HG02870 (cell line): Measurements from ENCODE around the gene PAQR4.
"Not testable (repeated sequence)": the region's sequence is repeated elsewhere in the genome, so short reads cannot be mapped to it uniquely, and the experiment has no call there.

Experiments used
- ATAC-seq: cut with Tn5 transposase; IDR thresholded peaks from one replicate; pipeline ENCODE4 v1.9.1; 2021; ENCODE audit warnings: mild to moderate bottlenecking, moderate library complexity; ENCODE audit not compliant: unreplicated experiment

PAQR4 gene

DNA sequence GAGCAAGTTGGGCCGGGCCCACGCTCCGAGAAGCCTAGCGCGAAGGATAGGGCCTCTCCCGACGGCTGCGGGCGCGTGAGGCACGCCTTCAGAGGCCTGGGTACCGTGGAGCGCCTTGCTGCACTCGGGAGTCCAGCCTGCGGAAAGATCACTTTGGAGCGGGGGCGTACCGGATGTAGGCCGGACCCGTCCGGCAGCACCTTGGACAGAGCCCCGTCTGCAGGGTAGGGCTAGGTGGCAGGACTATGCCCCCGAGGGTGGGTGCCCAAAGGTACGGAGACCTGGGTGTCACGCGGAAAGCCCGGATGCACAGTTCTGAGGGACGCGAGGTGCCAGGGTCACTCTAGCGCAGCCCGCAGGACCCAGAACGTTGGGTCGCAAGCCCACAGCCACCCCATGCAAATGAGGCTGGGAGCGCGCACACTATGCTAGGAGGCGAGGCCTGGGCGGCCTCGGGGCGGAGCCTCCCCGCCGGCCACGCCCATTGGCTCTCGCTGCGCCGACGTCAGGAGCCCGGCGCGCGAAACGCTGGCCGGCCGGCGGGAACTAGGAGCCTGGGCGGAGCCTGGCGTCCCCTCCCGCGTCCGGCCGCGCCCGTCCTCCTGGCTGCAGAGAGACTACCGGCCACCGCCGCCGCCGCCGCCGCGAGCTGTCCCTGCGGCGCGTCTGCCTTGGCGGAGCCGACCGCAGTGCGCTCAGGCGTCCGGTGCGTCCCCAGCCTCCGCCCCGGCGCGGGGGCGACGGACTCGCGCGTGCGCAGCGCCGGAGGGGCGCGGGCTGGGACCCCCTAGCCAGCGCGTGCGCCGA, at the start of gene PAQR4:
Gene PAQR4, plus strand, starts transcription at position 611 of the 807 bp plus-strand sequence. CDS start 327 bp downstream, outside the sequence.
- ATAC-seq: peak; percentile 72

DNA sequence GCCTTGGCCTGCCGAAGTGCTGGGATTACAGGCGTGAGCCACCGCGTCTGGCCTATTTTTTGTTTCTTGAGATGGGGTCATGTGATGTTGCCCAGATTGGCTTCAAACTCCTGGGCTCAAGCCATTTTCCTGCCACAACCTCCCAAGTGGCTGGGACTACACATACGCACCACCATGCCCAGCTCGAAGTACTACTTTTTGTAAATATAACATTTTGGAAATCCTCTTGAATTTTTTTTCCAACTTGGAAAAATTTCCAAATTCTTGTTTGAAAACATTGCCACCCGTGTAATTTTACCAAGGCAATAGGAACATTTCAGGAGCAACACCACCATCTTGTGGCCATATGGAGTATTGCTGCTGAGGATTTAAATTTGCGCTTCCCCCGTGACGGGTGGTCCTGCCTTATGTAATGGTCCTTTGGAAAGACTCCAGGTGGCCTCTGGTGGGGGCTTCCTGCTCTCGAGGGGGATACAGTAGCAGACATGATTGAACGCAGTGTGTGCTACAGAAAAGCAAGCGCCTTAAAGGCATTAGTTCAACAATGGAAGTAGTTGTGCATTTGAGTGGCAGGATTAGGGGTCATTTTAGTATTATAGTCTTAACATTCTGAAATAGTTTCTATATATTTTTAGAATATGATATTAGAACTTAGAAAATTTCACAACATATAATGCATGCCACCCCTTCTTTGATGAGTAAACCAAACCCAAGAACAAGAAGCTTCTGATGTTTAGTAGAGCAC, 49.5 kb upstream of the PAQR4 start:
- no peak for ATAC-seq

DNA sequence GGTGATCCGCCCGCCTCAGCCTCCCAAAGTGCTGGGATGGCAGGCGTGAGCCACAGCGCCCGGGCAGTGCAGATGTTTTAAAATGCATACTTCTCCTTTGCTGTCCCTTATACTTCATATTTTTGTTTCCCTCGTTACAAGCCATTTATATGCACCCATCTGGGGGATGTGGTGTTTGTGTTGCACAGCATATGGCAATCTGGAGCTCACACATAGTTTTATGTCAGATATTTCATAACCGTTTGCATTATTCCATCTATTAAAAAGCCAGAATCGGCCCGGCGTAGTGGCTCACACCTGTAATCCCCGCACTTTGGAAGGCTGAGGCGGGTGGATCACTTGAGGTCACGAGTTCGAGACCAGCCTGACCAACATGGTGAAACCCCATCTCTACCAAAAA, 45.7 kb upstream of the PAQR4 start:
- no peak for ATAC-seq

DNA sequence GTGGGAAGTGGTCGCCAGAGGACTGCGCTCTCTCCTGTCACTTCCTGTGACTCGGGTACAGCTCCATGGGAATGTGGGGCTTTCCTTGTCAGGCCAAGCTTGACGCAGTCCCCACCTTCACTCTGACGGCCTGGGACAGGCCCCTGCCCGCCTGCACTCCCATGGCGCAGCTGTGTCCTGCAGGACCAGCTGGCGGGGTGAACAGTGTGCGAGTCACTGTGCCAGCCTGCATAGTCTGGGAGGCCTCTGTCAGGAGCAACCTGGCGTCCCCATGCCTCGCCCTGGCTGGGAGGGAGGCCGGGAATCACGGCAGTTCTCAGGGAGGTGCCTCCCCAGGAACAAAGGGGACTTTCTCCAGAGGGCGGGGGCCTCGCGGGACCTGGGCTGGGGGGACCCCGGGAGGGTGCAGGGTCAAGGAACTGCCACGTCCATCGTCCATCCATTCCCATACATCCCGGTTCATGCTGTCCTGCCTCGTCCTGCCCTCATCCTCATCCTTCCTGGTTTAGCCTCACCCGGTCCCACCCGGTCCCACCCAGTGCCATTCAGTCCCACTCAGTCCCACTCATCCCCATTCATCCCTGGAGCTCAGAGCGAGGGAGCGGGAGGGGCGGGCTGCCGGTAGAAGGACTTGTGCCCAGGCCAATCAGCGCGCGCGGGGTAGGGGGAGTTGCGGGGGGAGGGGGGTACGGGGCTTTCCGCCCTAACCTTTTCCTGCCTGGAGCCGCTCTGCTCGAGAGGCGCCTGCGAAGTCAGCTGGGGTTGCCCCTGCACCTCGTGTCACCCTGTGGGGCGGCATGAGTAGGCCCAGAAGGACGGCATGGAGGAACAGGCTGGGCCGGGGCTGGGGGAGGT, 44.0 kb upstream of the PAQR4 start:
- ATAC-seq: no peak

DNA sequence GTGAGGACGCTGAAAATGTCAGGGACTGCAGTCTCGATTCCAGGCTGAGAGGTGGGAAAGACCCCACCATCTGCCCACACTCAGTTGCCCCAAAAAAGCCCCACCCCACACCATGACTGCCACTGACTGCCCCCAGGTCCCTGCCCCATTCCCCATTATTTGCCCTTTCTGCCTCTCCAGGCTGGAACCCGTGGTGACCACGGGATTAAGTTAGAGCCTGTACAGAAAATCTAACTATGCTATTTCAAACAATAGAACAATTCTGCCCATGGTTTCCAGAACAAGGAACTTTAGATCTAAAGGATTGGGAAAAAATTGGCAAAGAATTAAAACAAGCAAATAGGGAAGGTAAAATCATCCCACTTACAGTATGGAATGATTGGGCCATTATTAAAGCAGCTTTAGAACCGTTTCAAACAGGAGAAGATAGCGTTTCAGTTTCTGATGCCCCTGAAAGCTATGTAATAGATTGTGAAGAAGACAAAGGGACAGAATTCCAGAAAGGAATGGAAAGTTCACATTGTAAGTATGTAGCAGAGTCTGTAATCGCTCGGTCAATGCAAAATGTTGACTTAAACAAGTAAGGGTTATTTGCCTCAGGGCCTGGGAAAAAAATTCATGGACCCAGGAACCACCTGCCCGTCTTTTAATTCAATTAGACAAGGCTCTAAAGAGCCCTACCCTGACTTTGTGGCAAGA, 43.0 kb upstream of the PAQR4 start:
- no peak for ATAC-seq

DNA sequence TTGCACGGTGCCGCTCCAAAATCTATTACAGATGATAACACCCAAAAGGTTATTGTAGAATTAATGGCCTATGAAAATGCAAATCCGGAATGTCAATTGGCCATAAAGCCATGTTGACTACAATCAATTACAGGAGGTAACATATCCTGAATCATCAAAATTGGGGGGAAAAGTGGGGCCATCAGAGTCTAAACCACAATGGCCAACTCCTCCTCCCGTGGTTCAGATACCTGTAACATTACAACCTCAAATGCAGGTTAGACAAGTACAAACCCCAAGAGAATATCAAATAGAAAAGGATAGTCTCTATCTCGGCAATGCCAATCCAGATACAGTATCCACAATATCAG, 42.5 kb upstream of the PAQR4 start:
- ATAC-seq: no peak

DNA sequence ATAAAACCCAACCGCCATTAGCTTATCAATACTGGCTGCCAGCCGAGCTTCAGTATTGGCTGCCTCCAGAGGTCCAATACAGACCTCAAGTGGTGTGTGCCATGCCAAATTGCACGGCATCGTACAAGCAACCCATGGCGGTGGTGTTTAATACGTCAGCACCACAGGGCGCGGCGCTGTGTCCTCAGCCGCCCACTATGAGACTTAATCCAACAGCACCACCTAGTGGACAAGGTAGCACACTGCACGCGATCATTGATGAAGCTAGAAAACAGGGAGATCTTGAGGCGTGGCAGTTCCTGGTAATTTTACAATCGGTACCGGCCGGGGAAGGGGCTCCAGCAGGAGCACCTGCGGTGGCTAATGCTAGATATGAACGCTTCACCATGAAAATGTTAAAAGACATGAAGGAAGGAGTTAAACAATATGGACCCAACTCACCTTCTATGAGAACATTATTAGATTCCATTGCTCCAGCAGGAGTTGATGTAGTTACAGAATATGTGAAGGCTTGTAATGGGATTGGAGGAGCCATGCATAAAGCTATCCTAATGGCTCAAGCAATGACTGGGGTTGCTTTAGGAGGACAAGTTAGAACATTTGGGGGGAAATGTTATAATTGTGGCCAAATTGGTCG, 42.0 kb upstream of the PAQR4 start:
- ATAC-seq: no peak

DNA sequence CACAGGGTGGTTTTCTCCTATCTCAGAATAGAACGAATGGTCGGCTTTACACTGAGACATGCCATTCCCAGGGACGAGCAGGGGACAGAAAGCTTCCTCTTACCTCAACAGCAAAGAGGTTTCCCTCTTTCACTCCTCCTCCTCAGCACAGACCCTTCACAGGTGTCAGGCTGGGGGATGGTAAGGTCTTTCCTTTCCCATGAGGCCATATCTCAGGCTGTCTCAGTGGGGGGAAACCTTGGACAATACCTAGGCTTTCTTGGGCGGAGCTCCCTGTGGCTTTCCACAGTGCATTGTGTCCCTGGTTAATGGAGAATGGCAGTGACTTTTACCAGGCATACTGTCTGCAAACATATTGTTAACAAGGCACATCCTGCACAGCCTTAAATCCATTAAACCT, 41.0 kb upstream of the PAQR4 start:
- not testable (repeated sequence) for ATAC-seq

DNA sequence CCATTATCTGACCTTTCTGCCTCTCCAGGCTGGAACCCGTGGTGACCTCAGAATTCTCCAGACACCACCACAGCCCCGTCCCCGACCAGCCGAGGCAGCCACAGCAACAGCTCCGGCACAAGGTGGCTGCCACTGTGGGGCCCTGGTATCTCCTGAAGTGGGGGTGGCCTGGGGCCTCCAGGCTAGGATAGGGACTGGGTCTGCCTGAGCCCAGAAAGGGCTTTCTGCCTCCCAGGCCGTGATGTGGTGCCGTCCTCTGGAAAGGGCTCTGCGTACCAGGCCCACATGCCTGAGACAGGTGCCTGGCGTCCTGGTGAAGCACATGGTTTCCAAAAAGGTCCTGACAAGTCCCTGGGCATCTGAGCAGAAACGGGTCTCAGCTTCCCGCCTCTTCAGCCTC, 40.4 kb upstream of the PAQR4 start:
- no peak for ATAC-seq

DNA sequence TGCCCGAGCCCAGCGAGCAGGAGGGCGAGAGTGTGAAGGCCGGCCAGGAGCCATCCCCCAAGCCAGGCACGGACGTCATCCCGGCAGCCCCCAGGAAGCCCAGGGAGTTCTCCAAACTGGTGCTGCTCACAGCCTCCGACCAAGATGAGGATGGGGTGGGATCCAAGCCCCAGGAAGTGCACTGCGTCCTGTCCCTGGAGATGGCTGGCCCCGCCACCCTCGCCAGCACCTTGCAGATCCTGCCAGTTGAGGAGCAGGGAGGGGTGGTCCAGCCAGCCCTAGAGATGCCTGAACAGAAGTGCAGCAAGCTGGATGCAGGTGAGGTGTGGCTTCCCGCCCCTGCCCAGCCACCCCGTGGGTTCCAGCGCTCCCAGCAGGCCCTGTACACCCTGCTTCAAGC, 39.5 kb upstream of the PAQR4 start:
- ATAC-seq: no peak

DNA sequence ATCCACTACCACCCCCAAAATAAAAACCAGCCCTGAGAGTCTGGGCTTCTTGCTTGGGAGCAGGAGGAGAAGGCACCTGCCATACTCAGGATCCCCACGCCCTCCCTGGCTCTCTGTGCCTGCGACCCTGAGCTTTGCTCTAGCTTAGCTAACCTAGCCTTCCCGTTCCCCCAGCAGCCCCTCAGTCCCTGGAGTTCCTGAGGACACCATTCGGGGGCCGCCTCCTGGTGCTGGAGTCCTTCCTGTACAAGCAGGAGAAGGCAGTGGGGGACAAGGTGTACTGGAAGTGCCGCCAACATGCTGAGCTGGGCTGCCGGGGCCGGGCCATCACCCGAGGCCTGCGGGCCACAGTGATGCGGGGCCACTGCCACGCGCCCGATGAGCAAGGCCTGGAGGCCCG, 38.9 kb upstream of the PAQR4 start:
- ATAC-seq: no peak

DNA sequence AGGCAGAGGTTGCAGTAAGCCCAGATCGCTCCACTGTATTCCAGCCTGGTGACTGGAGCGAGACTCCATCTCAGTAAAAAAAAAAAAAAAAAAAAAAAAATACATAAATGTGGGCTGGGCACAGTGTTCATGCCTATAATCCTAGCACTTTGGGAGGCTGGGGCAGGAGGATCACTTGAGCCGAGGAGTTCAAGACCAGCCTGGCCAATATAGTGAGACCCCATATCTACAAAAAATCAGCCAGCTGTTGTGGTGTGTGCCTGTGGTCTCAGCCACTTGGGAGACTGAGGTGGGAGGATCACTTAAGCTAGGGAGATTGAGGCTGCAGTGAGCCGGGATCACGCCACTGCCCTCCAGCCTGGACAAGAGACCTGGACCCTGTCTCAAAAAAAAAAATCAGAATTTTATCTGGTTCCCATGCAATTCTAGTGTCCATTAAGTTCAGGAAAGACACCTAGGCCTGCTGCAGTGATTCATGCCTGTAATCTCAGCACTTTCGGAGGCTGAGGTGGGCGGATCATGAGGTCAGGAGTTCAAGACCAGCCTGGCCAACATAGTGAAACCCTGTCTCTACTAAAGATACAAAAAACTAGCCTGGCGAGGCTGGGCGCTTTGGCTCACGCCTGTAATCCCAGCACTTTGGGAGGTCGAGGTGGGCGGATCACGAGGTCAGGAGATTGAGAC, 37.8 kb upstream of the PAQR4 start:
- not testable (repeated sequence) for ATAC-seq

DNA sequence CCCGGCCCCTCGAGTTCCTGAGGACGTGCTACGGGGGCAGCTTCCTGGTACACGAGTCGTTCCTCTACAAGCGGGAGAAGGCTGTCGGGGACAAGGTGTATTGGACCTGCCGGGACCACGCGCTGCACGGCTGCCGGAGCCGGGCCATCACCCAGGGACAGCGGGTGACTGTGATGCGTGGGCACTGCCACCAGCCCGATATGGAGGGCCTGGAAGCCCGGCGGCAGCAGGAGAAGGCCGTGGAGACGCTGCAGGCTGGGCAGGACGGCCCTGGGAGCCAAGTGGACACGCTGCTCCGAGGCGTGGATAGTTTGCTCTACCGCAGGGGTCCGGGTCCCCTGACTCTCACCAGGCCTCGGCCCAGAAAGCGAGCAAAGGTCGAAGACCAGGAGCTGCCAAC, 36.0 kb upstream of the PAQR4 start:
- ATAC-seq: no peak

DNA sequence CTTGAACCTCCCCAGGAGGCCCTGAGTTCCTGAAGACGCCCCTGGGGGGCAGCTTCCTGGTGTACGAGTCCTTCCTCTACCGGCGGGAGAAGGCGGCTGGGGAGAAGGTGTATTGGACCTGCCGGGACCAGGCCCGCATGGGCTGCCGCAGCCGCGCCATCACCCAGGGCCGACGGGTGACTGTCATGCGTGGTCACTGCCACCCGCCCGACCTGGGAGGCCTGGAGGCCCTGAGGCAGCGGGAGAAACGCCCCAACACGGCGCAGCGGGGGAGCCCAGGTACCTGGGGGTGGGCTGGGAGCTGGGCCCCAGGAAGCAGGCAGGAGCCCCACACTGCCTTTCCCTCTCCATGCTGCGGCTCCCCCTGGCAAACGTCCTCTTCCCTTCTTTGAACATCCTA, 35.4 kb upstream of the PAQR4 start:
- ATAC-seq: no peak

DNA sequence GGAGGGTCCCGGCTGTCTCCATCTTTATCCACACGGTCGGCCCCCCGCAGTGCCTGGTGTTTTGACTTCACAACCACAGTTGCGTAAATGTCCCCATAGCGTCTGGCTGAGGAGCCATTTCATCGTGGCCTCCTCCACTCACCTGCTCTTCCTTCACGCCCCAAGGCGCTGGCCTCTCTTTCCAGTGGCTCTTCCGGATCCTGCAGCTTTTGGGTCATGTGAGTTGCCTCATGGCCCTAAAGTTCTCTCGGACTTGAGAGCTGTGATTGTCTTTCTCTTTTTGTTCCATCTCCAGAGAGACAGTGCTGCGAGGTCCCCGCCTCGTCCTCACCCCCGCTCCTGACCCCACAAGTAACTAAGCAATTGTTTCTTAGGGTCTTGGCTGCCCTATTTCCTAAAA, 34.7 kb upstream of the PAQR4 start:
- no peak for ATAC-seq

DNA sequence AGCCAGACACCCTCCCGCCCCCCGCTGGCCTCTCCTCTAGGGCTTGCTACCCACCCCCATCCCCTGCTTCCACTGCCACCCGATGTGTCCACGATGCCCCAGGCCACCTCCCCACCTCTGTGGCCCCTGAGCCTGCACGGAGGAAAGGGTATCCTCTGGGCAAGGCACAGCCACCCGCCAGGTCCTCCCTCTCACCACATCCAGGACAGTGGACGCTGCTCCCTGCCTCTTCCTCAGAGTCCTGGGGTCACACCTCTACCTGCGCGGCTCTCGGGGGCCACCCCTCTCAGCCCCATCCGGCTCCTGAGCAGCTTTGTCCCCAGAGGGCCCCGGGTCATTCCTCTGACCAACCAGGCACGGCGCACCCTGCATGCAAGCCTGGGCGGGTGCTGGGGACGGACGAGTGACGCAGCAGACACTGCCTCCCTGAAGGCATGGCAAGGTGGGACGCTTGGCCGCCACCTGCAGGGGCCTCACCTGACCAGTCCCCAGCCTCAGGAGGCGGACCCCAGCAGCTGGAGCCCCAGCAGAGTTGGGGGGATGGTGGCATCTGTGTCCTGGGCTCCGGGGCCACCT, 32.6 kb upstream of the PAQR4 start:
- ATAC-seq: no peak

DNA sequence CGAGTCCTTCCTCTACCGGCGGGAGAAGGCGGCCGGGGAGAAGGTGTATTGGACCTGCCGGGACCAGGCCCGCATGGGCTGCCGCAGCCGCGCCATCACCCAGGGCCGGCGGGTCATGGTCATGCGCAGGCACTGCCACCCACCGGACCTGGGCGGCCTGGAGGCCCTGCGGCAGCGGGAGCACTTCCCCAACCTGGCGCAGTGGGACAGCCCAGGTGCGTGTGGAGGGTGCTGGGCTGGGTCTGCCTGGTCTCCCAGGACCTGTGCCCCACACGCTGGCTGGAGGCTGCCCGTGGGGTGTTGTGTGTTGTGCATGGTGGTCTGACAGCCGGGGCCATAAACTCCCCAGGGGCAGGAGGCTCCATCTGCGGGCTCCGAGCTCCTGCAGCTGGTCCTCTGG, 32.0 kb upstream of the PAQR4 start:
- no peak for ATAC-seq

DNA sequence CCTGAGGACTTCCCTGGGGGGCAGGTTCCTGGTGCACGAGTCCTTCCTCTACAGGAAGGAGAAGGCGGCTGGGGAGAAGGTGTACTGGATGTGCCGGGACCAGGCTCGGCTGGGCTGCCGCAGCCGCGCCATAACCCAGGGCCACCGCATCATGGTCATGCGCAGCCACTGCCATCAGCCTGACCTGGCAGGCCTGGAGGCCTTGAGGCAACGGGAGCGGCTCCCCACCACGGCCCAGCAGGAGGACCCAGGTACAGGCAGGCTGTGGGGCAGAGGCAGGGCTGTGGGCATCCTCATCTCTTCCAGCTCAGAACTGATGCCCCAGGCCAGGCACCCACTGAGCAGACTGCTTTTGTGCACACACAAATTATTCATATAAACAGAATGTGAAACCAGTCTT, 30.9 kb upstream of the PAQR4 start:
- ATAC-seq: no peak

DNA sequence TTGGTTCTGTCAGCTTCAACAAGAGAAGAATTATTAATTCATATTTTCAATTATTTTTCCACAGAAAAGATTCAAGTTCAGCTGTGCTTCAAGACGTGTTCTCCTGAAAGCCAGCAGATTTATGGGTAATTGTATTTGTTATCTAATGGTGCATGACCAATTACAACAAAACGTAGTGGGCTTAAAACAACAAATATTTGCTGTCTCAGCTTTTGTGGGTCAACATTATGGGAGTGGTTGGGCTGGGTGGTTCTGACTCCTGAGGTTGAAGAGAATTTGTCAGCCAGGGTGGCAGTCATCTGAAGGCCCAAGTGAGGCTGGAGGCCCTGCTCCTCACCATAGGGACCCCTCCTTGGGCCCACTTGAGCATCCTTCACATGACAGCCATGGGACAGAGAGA, 29.2 kb upstream of the PAQR4 start:
- ATAC-seq: no peak

DNA sequence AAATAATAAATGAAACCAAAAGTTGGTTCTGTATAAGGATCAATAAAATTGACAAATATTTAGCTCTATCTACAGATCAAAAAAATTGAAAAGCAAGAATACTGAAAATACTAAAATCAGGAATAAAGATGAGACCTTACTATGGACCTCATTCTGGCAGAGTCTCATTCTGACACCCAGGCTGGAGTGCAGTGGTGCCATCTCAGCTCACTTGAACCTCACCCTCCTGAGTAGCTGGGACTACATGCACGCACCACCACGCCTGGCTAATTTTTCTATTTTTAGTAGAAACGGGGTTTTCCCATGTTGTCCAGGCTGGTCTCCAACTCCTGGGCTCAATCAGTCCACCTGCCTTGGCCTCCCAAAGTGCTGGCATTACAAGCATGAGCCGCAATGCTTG, 27.1 kb upstream of the PAQR4 start:
- no peak for ATAC-seq
